NB4 (cell line): ENCODE results near the gene ESF1.

Source experiments
- CTCF ChIP-seq: IDR thresholded peaks from one replicate; pipeline ENCODE4 v1.5.1; 2012; ENCODE audit warnings: low read depth, low read length
- MAX ChIP-seq: IDR thresholded peaks from 2 replicates; pipeline ENCODE4 v1.6.1; 2011; ENCODE audit warnings: low read depth, low read length
- MYC ChIP-seq: IDR thresholded peaks from 2 replicates; pipeline ENCODE4 v1.6.1; 2011; ENCODE audit warnings: low read depth, low read length
- POLR2A ChIP-seq: IDR thresholded peaks from 2 replicates; pipeline ENCODE4 v1.6.1; 2011; ENCODE audit warnings: mild to moderate bottlenecking; ENCODE audit not compliant: insufficient read length; ENCODE audit errors: extremely low read depth

GRCh38 chr20:13685623-13686022 lies 99.1 kb downstream of the ESF1 start:
- TF ChIP-seq CTCF (no peak), POLR2A (no peak), MAX (no peak), MYC (no peak)
